SW480 (cell line): Measurements from ENCODE around the gene OR2AK2.
"Not testable (repeated sequence)": the region's sequence is repeated elsewhere in the genome, so short reads cannot be mapped to it uniquely, and the experiment has no call there.

Experiments used
- DNase-seq: peaks from one replicate; pipeline ENCODE4 v3.0.0-alpha.2; 2016; ENCODE audit warnings: low spot score

The OR2AK2 gene, protein sequence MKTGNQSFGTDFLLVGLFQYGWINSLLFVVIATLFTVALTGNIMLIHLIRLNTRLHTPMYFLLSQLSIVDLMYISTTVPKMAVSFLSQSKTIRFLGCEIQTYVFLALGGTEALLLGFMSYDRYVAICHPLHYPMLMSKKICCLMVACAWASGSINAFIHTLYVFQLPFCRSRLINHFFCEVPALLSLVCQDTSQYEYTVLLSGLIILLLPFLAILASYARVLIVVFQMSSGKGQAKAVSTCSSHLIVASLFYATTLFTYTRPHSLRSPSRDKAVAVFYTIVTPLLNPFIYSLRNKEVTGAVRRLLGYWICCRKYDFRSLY

DNA sequence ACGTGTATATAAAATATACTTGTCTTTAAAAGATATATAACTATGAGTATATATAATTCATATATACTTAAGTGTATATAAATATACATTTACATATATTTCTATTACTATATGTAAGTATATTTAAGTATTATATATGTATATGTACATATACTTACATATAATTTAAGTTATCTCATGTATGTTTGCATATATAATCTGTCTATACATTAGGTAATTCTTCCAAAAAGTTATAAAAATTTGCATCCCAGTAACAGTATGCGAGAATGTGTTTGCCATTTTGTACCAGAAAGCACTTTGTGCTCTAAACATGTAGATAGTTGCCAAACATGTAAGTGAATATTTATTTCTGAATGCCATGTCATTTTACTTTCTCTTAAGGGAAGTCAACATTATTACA, at the start of gene OR2AK2:
Gene OR2AK2, plus strand, starts transcription at position 301 of the 400 bp plus-strand sequence. CDS start 144 bp downstream, outside the sequence.
- DNase-seq: no peak

DNA sequence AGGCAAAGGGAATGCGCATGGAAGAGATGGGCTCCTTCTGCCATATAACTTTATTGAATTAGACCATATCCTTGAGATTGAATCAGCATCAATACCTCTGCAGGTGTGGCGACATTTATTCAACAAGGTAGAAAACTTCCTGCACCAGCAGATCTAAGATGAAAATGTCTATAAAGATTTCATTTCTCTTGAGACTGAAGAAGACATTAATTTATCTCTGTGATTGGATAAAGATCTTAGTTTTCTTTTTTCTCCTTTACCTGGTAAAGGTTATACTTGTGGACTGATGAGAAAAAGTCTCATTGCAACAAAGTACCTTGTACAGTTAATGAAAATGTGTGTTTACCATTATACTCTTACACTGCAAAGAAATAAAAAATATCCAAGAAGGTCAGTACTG, 45.1 kb upstream of the OR2AK2 start, which contains the start of gene OR2T8:
Gene OR2T8, plus strand, starts transcription at position 301 of the 400 bp plus-strand sequence. CDS start 766 bp downstream, outside the sequence.
- DNase-seq: no peak

DNA sequence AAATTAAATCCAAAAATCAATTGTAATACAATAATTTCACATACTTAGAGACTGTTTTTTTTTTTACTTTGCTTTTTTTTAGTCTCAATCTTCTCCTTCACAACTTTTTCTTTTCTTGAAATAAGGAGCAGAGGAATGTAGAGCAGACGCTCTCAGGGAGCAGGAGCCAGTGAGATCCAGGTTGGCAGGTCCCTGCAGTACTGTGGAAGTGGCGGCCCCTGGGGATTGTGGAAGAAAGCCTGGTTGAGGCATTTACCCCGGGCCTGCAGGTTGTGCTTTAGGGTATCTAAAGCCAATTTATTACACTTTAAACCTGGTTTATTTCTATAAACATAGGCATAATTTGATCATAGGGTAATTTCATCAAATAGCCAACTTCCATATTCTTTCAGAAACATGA, 41.1 kb upstream of the OR2AK2 start:
- no peak for DNase-seq

DNA sequence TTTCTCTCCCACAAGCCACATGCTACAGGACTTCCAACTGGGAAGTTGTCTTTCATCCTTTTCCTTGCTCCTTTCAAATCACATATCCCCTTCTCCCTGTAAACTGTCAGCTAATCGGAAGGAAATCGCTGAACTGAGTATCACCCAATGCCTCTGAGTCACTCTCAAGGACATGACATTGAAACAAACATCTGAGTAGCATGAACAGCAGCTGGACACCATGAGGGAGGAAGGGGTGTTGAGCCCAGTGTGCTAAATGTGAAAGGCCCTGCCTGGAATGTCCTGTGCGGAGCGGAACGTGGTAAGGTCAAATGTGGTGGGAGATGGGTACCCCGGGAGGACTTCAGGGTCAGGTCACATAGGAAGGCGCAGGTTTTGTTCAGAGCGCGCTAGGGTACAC, 40.2 kb upstream of the OR2AK2 start, which contains the start of gene OR2AJ1:
Gene OR2AJ1, plus strand, starts transcription at position 22 of the 400 bp plus-strand sequence. CDS start 8,880 bp downstream, outside the sequence.
- no peak for DNase-seq

DNA sequence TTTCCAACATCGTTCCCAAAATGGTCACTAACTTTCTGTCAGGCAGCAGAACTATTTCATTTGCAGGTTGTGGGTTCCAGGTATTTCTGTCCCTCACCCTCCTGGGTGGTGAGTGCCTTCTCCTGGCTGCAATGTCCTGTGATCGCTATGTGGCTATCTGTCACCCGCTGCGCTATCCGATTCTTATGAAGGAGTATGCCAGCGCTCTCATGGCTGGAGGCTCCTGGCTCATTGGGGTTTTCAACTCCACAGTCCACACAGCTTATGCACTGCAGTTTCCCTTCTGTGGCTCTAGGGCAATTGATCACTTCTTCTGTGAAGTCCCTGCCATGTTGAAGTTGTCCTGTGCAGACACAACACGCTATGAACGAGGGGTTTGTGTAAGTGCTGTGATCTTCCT, 31.0 kb upstream of the OR2AK2 start:
- DNase-seq: no peak

DNA sequence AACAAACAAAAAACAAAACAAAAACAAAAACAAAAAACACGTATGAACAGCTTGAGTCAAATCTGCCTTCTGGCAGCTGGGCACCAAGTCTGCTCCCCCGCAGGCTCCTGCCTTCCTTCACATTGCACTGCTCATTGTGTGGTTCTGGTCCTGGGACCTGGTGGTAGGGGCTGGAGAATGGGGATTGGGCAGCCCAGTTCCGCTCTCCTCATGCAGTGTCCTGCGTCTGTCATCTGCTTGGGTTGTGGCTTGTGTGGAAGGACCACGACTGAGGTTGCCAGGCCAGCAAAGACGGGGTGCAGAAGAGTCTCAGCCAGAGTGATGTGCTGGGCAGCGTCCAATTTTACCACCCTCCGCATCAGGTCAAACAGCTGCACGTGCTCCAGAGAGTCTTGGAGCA, 29.3 kb upstream of the OR2AK2 start:
- no peak for DNase-seq

DNA sequence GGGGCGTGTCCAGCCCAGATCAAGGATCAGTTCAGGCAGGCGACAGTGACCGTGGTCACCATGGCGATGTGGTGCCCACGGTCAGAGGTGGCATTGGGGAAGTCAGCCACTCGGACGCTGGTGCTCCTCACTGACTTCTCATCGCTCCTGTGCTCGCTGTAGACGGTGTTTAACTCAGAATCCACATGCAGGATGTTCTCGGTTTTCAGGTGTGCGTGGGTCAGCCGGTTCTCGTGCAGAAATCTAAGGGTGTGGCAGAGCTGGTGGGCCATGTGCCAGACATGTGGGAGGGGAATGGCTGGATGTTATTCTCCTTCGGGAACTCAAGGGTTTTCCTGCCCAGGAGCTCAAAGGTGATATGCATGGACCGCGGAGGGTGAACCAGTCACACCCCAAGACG, 28.6 kb upstream of the OR2AK2 start:
- no peak for DNase-seq

DNA sequence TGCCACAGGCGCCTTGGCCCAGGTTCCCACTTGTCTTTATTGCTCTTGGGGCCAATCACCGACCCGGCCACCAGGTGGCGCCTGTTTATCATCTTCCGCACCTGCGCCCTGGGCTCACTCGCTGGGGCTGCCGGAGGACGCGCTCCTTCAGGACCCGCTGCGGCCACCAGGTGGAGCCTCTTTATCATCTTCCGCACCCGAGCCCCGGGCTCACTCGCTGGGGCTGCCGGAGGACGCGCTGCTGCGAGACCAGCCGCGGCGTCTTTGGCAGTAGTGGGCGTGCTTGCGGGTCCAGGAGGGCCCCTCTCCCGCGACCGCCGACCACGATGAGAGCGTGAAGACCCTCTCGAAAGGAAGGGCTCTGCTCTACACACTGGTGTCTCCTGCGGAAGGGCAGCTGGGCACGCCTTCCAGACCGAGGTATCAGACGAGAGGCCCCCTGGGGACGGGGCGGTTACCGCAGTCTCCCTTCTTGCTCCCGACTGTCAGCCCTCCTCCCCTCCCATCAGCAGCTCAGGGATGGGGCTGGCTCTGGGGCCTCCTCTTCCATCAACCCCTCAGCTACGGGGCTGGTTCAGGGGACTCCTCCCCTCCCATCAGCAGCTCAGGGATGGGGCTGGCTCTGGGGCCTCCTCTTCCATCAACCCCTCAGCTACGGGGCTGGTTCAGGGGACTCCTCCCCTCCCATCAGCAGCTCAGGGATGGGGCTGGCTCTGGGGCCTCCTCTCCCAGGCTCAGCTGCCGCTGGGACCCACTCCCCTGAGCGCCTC, 27.9 kb upstream of the OR2AK2 start:
- not testable (repeated sequence) for DNase-seq

DNA sequence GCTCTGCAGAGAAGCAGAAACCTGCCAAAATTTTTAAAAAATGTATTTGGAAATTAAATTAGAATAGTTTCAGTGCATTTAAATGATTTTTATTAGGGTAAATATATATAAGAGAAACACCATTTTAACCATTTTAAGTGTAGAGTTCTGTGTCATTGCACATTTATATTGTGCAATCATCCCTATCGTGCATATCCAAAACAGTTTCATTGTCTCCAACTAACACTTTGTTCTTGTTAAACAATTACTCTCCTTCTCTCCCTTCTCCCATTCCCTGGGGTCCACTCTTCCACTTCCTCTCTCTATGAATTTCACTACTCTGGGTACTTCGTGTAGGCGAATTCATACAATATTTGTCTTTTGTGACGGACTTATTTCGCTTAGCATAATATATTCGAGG, 22.4 kb upstream of the OR2AK2 start:
- no peak for DNase-seq

DNA sequence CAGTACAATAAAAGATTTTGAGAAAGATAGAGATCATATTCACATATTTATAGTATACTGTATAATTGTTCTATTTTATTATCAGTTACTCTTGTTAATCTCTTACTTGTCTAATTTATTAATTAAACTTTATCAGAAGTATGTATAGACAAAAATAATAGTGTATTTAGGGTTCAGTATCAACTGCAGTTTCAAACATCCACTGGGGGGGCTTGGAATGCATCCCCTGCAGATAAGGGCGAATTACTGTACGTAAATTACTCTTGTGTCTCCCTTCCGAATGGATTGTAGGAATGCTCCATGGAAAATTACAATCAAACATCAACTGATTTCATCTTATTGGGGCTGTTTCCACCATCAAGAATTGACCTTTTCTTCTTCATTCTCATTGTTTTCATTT, 16.5 kb upstream of the OR2AK2 start, which contains the start of gene OR2L8:
Gene OR2L8, plus strand, starts transcription at position 301 of the 400 bp plus-strand sequence. Its CDS starts 0 bp downstream, at position 301.
- DNase-seq: no peak

DNA sequence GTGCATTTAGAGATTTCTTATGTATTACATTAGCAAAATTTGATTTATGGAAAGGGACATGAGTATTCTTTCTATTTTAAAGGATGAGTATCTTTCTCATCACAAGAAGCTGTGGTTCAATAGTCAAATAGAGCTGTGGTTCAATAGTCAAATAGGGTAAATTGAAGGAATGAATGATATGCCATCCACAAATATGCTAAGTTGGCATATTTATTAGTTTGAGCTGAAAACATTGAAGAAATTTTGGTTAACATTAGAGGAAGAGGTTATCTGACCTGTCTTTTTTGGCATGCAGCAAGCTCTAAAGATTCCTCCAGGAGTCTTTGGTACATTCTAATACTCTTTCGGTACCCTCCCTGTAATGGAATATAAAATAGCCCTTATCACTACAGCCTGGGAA, 11.6 kb upstream of the OR2AK2 start:
- no peak for DNase-seq

DNA sequence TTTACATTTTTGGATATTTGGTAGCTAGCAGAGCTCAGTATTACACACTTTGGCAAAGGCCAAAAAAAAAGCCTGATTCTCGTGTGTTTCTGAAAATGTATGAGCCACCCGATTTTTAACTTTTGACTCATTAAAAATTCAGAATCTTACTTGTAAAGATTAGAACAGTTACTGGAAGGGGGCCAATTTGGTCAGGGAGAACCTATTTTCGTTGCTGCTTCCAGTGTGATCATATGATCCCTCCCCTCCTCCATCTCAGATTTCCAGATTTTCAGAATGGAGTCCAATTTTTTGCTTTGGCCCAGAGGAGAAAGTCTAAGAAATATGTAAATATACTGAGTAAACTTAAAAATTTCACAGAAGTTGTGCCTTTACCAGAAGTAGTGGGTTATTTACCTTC, 3.2 kb upstream of the OR2AK2 start:
- DNase-seq: no peak

DNA sequence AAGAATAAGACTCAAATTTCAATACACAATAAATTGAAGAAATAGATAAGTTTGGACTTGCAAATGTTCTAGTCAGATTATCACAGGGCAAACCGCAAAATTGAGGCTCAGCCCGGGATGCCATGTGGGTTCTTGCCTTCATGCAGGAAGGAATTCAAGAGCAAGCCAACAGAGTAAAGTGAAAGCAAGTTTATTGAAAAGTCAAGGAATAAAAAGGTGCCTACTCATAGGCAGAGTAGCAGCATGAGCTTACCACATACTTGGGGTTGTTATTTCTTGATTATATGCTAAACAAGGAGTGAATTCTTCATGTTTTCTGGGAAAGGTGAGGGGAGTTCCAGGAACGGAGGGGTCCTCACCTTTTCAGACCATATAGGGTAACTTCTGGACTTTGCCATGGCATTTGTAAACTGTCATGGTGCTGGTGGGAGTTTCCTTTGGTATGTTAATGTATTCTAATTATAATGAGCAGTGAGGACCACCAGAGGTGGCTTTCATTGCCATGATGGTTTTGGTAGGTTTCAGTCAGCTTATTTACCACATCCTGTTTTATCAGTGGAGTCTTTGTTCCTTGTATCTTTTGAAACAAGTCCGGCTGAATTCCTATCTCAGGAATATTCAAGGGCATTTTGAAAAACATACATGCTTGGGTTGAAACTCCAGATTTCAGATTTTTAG, 2.0 kb upstream of the OR2AK2 start:
- peak; percentile 39 for DNase-seq

DNA sequence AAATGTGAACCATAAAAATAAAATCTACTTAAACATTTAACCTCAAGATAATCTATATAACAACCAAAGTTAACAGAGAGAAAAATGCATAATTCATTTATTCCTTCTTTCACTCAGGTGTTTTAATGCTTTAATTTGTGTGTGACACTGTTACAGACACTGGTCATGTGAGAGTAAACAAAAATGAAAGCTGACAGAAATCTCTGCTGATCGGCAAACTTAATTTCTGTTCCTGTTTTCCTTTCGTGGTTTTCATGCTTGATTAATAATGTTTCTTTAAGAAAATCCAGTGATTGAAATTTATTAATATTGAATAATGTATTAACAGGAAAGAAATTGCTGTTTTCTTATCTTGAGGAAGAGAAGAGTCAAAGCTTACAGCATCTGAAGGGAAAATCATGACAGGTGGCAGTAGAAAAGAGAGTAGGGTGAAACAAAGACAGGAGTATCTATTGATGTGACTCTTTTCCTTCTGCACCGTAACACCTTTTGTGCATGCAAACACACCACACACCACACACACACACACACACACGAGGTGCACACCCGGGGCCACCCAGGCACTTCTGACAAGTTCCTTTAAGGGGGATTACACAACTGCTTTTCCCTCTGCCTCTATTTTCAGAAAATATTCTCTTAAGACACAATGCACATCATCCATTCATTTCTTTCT, 1.6 kb downstream of the OR2AK2 start:
- DNase-seq: no peak

DNA sequence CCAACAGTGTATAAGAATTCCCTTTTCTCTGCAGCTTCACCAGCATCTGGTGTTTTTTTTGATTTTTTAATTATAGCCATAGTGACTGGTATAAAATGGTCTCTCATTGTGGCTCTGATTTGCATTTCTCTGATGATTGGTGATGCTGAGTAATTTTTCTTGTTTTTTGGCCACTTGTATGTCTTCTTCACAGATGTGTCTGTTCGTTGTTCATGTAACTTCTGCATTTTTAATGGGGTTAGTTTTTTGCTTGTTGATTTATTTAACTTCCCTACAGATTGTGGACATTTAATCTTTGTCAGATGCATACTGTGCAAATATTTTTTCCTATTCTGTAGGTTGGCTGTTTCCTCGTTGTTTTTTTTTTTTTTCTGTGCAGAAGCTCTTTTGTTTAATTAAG, 28.0 kb downstream of the OR2AK2 start:
- no peak for DNase-seq

DNA sequence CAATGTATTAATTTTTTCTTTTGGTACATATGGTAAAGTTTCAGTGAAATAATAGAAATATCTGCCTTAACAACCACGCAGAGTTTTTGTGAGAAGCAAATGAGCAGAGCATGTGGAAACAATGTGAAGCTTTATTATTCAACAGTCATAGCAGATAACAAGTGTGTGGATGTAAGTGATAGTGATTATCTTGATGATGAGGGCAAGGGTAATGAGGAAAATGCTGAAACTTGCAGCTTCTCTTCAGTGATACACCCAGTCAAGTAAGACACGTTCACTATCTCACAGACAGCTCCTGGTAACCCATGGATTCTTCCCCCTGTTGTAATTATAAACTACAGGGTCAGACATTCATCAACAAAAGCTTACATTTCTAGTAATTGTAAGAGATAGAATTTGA, 33.8 kb downstream of the OR2AK2 start:
- no peak for DNase-seq

DNA sequence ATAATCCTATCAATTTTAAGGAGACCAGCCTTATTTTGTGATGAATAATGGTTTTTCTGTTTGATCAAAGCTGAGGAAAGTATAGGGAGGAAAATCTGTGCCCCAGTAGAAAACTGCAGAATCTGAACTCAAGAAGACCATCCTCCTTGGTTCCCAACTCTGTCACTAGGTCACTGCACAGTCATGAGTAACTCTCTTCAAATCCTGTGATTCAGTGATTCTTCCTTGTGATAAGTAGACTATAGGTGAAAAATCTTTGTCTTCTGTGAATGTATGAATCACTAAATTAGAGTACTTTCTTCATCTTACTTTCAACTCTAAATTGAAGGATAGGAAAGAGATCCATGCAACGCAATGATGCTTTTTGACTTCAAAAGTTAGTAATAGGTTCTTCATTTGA, 35.1 kb downstream of the OR2AK2 start:
- DNase-seq: no peak

DNA sequence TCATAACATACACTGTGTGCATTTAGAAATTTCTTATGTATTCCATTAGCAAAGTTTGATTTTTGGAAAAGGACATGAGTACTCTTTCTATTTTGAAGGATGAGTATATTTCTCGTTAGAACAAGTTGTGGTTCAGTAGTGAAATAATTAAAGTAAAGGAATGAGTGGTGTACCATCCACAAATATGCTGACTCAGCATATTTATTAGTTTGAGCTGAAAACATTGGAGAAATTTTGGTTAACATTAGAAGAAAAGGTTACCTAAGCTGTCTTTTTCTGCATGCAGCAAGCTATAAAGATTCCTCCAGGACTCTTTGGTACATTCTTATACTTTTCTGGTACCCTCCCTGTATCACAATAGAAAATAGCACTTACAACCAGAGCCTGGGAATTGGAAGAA, 42.7 kb downstream of the OR2AK2 start:
- DNase-seq: no peak

DNA sequence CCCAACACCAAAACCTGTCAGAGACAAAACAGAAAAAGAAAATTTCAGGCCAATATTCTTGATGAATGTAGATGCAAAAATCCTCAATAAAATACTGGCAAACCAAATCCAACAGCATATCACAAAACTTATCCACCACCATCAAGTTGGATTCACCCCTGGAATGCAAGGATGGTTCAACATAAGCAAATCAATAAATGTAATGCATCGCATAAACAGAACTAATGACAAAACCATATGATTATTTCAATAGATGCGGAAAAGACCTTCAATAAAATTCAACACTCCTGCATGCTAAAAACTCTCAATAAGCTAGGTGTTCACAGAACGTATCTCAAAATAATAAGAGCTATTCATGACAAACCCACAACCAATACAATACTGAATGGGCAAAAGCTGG, 44.6 kb downstream of the OR2AK2 start:
- DNase-seq: no peak

DNA sequence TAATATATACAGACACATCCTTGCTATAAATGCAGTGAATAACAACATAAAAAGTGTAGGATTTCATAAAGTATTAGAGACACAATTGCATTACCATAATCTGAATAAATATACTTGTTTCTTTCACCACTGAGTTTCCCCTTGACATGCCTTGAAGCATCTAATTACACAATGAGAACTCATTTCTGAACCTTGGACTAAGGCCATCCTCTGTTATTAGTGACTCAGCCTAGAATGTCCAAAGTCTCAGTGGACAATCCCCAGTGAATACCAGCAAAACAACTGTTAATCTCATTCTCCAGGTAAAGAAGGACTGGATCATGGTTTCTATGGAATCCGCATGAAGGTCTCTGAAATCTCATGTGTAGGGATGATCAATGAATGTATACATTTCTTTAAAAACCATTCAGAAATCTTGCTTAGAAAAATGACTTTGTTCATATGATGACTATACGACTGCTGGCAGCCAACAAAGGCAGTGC, 48.2 kb downstream of the OR2AK2 start, which contains the start of gene OR2L5:
Gene OR2L5, plus strand, starts transcription at position 432 of the 482 bp plus-strand sequence. CDS start 8,288 bp downstream, outside the sequence.
- DNase-seq: no peak

DNA sequence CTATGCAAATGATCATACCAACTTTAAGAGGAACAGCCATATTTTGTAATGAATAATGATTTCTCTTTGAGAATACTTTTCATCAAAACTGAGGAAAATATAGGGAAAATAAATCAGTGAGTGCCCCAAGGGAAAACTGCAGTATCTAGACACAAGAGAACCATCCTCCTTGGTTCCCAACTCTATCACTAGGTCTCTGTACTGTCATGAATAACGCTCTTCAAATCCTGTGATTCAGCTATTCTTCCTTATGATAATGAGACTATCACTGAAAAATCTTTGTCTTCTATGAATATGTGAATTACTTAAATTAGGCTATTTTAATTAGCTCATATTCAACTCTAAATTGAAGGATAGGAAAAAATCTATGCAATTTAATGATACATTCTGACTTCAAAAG, 50.8 kb downstream of the OR2AK2 start:
- no peak for DNase-seq
